Glomerular visceral epithelial cell (primary cell): ENCODE measurements around the gene LRRC75A.
A peak's percentile ranks its signal among the peaks of the same experiment; 100 is the strongest.
"Not testable (repeated sequence)": the region's sequence is repeated elsewhere in the genome, so short reads cannot be mapped to it uniquely, and the experiment has no call there.

Experiments
- DNase-seq: peaks from one replicate; pipeline ENCODE4 v3.0.0-alpha.2; 2016; ENCODE audit errors: extremely low spot score

Gene LRRC75A

DNA sequence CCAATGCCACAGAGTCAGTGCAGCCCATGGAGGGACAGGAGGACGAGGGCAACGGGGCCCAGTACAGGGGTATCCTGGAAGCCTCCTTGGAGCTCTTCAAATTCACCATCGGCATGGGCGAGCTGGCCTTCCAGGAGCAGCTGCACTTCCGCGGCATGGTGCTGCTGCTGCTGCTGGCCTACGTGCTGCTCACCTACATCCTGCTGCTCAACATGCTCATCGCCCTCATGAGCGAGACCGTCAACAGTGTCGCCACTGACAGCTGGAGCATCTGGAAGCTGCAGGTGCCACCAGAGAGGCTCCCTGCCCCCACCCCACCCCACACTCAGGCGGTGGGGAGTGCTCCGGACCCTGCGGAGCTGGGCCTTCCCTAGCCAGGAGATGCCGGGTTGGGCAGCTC is 60.0 kb downstream of the LRRC75A start:
- DNase-seq, result no peak

DNA sequence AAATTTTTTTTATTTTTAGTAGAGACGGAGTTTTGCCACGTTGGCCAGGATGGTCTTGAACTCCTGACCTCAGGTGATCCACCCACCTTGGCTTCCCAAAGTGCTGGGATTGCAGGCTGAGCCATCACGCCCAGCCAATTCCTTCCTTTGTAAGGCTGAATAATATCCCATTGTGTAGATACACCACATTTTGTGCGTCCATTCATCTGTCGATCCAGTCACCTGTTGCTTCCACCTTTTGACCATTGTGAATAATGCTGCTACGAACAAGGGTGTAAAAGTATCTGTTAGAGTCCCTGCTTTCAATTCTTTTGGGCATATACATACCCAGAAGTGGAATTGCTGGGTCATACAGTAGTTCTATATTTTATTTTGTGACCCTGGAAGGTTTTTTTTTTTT is 61.3 kb downstream of the LRRC75A start:
- no peak for DNase-seq

DNA sequence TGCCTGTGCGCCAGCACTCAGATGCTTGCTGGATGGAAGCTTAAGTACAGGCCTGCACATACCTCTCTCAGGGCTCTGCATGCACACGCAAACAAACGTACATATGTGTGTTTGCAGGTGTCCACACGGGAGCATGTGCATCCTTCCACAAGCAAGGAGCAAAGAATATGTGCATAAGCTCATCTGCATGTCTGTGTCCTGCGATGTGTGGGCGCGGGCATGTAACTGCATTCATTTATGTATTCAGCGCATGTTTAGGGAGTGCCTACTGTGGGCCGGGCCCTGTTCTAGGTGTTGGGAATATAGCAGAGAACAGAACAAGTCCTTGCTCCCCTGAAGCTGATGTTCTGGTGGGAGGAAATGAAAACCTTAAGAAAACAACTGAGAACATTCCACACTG is 62.9 kb downstream of the LRRC75A start:
- no peak for DNase-seq

DNA sequence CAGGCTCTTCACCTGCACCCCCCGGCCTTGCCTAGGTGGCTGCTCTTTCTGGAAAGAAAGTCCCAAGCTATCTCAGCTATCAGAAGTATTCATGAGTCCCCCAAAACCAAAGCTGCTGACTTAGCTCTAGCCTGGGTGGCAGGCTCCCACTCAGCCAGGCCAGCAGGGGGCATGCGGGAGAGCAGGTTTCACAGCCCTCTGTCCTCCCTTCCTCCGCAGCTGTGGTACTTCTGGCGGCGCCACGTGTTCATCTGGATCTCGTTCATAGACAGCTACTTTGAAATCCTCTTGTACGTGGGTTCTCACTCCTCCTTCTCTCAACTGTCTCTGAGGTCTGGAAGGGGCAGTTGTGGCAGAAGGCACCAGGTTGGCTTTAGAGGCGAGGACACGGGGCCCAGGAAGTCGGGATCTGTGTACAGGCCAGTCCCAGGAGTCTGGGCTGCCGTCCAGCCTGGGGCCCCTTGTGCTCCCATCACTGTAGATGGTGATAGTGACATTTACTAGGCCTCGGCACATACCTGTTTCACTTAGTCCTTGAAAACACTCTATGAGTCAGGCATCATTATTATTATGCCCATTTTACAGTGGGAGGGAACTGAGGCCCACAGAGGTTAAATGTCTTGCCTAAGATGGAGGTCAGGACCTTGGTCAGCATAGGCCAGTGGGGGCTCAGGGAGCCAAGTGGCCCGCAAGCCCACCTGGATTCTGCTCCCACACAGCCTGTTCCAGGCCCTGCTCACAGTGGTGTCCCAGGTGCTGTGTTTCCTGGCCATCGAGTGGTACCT is 63.7 kb downstream of the LRRC75A start:
- no peak for DNase-seq

DNA sequence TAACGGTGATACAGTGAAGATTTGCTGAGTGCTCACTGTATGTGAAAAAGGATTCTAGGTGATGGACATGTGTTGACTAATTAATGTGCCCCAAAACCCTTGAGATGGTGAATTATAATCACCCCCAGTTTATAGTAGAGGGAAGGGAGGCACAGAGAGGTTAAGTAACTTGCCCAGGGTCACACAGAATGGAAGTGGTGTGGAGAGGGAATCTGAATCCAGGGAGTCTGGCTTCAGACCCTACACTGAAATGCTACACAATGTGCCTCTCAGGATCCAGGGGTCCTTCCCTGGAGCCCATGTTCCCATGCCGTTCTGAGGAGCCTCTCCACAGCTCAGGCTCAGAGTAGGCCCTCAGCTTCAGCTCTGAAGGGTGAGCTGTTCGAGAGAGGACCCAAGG is 65.0 kb downstream of the LRRC75A start:
- DNase-seq, result no peak

DNA sequence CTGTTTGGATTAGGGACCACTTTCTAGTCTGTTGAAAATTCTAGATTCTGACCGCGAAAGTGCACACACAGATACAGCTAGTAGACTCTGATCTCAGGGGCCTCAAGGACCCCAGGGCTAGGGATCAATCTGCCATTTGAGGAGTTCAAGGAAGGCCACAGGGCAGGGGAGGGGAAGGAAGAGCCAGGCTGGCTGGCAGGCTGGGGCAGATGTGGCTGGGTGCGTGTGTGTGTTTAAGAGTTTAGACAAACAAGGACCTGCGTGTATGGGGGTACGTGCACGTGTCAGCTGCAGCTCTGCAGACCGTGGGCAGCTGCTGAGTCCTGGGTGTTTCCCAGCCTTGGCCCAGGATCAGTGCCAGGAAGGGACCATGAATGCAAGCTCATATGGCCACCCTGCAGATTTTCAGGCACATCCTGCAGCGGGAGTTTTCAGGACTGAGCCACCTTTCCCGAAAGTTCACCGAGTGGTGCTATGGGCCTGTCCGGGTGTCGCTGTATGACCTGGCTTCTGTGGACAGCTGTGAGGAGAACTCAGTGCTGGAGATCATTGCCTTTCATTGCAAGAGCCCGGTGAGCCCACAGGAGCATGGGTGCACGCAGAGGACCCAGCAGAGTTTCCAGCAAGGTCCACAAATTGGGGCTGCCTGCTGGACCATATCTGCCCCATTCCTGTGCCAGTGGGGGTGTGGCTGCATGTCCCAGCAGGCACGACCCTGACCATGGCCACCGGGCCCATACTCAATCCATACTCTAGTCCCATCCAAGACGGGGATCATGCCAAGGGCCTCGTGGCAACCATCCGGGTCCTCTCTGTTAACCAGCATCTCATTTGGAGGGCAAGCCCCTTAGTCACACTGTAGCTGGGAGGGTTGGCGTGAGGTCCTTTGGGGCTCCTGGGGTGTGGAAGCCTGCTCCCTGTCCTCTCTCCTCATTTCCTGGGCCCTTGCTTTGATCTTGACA is 66.0 kb downstream of the LRRC75A start:
- DNase-seq, result no peak

DNA sequence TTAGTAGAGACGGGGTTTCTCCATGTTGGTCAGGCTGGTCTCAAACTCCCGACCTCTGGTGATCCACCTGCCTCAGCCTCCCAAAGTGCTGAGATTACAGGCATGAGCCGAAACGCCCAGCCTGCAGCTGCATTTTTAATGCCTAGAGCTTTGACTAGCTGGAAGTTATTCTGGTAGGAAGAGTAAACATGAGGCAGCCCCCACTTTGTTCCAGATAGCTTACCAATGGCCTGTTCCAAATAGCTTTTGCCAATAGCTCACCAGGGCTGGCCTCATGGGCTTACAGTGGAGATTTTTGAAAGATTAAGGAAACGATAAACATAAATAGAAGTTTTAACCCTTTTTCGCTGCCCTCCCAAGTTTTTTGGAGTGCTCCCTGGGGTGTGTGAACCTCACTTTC is 66.8 kb downstream of the LRRC75A start:
- no peak for DNase-seq

DNA sequence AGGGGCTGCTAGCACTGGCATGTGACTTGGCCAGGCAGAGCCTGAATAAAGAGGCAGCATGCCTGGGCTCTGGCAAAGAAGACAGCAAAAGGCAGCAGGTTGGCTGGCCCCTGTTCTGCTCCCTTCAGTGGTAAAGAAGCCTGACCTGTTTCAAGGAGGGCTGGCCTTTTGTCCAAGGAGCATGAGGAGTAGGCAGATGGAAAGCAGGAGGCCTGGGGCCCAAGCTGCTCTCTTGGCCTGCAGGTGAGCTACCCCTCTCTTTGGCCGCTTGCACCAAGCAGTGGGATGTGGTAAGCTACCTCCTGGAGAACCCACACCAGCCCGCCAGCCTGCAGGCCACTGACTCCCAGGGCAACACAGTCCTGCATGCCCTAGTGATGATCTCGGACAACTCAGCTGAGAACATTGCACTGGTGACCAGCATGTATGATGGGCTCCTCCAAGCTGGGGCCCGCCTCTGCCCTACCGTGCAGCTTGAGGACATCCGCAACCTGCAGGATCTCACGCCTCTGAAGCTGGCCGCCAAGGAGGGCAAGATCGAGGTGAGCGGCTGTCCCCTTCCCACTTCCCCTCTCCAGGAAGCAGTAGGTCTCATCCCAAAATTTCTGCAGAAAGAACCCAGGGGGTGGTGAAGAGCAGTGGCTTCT is 68.6 kb downstream of the LRRC75A start:
- DNase-seq, result no peak

DNA sequence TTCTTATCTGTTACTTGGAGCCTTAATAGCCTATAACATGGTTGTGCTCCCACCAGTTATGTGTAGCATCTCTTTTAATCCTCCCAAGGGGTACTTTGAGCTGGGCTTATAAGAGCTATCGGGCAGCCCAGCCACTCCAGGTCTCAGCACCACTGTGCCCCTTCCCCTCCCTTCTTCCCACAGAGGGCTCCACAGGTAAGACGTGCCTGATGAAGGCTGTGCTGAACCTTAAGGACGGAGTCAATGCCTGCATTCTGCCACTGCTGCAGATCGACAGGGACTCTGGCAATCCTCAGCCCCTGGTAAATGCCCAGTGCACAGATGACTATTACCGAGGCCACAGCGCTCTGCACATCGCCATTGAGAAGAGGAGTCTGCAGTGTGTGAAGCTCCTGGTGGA is 69.6 kb downstream of the LRRC75A start:
- DNase-seq, result no peak

DNA sequence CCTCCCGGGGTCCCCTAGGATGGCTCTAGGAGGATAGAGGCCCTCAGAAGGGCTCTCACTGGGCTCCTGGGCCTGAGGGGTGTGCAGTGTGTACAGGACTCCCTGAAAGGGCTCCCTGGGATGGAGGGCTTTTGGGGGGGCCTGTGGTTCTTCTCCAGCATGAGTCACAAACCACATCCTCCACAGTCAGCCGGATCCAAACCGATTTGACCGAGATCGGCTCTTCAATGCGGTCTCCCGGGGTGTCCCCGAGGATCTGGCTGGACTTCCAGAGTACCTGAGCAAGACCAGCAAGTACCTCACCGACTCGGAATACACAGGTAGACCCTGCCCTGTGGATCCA is 72.1 kb downstream of the LRRC75A start:
- DNase-seq, result peak; percentile 91

DNA sequence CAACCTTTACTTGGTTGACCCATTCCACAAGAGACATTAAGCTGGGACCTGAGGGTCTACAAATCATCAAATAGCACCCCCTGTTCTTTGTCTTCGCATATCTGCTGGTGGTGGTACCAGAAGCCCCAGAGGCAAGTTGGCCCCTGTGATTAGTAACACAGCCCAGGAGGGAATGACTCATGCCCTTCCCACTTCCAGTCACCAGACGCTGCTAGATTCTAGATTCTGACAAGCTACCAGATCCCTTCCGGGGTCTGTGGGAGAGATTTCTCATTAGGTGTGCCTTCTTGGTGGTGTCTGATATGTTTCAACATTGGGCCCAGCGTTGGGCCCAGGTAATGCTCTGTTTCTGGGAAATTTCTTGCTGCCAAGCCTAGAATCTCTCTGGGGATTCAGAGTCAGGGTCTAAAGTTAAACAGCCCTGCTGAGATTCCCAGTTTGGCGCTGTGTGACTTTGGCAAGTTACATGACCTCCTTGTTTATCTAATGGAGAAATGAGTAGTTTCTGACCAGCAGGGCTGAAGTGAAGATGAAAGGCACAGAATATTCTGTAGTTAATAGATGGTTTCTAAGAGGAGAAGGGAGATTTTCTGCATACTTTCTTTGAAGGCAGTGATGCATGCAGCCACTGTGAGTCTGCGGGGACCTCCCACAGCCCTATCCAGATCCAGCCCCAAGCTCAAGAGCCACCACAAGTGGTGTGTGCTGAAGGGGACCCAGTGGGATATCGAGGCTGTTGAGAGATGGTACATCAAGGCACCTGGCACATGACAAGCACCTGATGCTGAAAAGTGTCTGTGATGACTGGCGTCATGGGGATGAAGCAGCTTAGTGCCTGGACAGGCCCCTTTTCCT is 72.7 kb downstream of the LRRC75A start:
- peak; percentile 89 for DNase-seq

DNA sequence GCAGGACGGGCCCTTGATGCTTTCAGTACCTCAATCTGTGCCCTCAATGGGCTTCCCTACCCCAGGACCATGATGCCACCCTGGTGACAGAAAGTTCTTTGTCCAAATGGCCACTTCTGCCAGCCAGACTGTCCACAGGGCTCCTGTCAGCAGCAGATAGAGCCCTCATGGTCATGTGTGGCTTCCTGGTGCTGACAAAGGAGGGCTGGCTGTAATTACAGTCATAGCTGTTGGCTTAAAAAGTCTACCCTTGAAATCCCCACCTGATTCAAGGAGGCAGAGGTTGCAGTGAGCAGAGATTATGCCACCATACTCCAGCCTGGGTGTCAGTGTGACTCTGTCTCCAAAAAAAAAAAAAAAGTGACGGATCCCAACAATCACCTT is 73.3 kb downstream of the LRRC75A start:
- DNase-seq, result no peak

DNA sequence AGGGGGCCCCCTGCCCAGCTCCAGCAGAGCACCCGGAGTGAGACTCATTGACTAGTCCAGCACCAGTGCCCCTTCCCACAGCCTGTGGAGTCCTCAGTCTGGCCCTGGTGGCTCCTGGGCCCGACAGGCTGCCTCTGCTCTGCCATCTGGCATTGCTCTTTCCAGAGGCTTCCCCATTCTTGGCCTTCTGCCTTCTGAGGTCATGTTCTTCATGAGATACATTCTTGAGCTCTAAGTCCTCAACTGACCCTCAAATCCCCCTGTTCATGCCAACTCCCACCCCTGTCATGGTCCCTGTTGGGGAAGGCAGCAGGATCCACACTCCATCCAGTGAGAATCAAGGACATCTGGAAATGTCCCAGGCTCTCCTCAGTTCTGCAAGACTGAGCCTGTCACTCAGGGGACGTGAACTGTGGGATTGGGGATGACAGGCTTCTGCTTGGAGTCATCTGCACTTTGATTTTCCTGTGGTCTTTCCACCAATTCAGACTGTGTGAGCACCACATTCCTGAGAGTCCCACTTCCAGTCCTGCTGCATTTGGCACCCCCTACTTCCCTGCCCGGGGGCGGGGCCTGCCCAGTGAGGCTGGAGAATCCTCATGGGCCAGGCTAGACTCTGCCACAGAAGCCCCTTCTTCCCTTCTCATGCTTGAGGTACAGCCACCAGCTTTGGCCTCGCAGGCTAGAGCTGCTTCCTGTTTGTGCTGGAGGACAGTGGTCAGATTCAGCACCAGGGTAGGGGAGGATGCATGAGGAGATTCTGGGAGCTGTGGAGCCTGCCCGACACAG is 73.9 kb downstream of the LRRC75A start:
- peak; percentile 83 for DNase-seq

DNA sequence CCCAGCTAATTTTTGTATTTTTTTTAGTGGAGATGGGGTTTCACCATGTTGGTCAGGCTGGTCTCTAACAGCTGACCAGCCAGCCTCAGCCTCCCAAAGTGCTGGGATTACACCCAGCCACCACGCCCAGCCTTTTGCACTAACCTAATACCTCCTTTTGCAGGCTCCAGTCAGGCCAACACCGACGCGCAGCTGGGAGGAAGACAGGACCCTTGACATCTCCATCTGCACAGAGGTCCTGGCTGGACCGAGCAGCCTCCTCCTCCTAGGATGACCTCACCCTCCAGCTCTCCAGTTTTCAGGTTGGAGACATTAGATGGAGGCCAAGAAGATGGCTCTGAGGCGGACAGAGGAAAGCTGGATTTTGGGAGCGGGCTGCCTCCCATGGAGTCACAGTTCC is 74.6 kb downstream of the LRRC75A start:
- no peak for DNase-seq

DNA sequence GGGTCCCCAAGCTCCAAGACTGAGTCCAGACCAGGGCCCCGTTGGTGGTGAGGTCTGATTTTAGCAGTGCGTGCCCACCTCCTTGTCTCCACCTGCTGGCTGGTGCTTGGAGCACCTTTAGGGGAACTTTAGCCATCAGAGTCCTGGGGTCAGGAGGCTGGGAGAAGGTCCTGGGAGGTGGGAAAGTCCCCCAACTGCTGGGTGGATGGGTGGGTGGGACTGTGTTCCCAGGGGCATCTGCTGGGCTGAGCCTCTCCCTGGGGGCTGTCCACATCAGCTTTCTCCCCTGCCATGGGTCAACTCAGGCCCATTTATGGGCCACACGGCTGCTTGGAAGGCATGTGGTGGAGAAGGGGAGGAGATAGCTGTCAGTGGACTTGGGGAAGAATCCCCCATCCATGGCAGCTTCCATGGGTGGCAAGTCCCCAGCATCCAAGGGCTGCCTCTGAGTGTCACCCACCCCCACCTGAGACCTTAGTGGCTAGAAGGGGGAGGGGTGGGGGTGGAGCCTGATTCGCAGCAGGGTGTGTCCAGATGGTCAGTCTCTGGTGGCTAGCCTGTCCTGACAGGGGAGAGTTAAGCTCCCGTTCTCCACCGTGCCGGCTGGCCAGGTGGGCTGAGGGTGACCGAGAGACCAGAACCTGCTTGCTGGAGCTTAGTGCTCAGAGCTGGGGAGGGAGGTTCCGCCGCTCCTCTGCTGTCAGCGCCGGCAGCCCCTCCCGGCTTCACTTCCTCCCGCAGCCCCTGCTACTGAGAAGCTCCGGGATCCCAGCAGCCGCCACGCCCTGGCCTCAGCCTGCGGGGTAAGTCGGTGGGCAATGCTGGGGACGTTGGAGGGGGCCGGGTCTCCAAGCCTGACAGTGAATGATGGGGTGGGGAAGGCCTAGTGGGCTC is 76.7 kb downstream of the LRRC75A start, which contains the start of gene TRPV2:
TRPV2 (plus strand) TSS at position 541 of the 894 bp plus-strand sequence. CDS start 2,098 bp downstream, outside the sequence.
- DNase-seq, result no peak

DNA sequence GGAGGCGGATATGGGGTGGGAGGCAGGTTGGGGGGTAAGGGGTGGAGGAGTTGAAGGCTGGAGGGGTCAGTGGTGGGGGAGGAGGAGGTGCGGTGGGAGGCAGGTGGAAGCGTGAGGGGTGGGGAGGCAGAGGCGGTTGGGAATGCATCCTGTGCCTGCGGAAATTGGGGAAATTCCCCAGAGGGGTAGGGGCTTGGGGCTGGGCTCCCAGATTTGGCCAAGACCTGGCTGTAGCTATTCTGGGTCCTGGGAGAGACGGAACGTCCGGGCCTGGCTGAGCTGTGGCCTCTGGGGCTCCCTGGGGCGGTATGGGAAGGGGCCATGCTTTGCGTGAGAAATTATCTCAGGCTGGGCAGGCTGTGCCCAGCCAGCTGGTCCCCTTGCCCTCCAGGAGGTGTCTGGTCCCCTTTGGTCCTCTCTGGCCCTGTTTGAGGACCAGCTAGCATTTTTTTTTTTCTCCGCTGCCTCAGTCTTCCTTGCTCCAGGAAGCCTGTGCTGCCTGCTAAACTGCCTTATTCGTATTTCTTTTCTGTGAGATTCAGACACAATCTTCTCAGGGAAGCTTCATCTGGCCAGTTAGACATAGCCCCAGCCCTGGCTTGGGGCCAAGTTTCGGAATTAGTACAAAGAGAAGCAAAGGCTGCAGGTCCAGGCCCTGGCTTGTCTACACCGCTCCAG is 83.9 kb downstream of the LRRC75A start:
- DNase-seq, result peak; percentile 52

DNA sequence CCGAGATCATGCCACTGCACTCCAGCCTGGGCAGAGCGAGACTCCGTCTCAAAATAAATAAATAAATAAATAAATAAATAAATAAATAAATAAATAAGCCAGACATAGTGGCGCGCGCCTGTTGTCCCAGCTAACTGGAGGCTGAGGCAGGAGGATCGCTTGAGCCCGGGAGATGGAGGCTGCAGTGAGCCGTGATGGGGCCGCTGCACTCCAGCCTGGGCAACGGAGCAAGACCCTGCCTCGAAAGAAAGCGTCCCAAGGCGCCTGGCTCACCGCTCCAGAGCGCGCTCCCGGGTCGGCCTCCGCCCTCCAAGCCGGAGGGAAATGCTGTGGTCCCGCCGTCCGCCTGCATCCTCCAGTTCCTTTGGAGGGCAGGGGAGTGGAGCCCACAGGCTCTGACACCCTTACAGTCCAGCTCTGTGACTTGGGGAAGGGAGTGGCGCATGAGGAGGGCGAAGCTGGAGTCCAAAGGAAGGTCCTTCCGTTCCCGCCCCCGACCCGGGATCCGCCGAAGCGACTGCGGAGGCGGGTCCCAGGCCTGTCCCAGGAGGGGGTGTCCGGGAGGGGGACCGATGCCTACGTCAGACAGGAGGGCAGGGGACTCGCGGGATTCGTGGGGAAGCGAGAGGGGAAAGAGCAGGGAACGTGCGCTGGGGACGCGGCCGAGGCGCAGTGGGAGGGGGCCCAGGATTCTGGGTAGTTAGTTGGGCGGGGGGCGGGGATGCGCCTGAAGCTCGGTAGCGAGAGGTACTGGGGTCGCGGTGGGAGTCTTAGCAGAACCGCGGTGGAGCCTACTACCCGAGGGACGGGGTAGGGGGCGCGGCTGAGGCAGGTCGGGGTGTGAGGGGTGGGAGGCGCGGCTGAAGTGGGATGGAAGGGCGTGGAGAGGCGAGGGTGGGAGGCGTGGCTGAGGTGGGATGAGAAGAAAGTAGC is 85.0 kb downstream of the LRRC75A start:
- DNase-seq, result no peak

DNA sequence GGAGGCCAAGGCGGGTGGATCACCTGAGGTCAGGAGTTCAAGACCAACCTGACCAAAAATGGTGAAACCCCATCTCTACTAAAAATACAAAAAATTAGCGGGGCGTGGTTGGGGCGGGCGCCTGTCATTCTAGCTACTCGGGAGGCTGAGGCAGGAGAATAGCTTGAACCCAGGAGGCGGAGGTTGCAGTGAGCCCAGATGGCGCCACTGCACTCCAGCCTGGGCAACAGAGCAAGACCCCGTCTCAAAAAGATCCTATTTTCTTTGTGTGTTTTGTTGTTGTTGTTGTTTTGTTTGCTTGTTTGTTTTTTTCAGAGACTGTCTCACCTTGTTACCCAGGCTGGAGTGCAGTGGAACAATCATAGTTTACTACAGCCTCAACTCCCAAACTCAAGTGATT is 88.1 kb downstream of the LRRC75A start:
- not testable (repeated sequence) for DNase-seq
